IMR-90 (cell line): ENCODE results near the gene ENHO. TPM values are rescaled to one million over a fixed set of nuclear protein-coding genes. Genes with fewer than 3 reads are reported as not detected.

Experiments used
- ATAC-seq: fragments of 200-7000 bp; cut with Tn5 transposase; 2 replicates; pipeline ENCODE4 v1.9.1; 2020; ENCODE audit warnings: low read depth, mild to moderate bottlenecking, moderate library complexity
- BruUV-seq: library from RNA; stranded (reverse); fragments of 400-500 nt; replicated peaks from 2 replicates; lab custom pipeline; 2021; lab: Mats Ljungman, UMichigan
- CTCF ChIA-PET: fragments of 300-600 bp; formaldehyde crosslinking; extraction: SDS; loops from one replicate; lab custom pipeline; 2021; ENCODE audit warnings: antibody characterized with exemption; lab: Yijun Ruan, JAX
- POLR2A ChIA-PET: fragments of 300-600 bp; sonication (Branson Sonifier 250); formaldehyde crosslinking; loops from one replicate; lab custom pipeline; 2022; ENCODE audit warnings: antibody characterized with exemption; ENCODE audit not compliant: unreplicated experiment; lab: Charles Lee
- DNase-seq: peaks from one replicate; pipeline ENCODE4 v3.0.0; 2013
- H2AFZ ChIP-seq: replicated peaks from 2 replicates; pipeline ENCODE3; 2013; ENCODE audit warnings: low read length, mild to moderate bottlenecking; ENCODE audit not compliant: poor library complexity
- H2AK5ac ChIP-seq: 2 replicates; pipeline ENCODE4 v1.6.1; 2013; ENCODE audit warnings: low read depth, low read length, inconsistent platforms
- H2AK9ac ChIP-seq: replicated peaks from 2 replicates; pipeline ENCODE3; 2013; ENCODE audit warnings: mild to moderate bottlenecking, low read depth, low read length, moderate library complexity; ENCODE audit not compliant: poor library complexity
- H2BK120ac ChIP-seq: 2 replicates; pipeline ENCODE4 v1.6.1; 2013; ENCODE audit warnings: low read depth, low read length, inconsistent platforms
- H2BK15ac ChIP-seq: 3 replicates; pipeline ENCODE4 v1.6.1; 2013; ENCODE audit warnings: low read depth, low read length, inconsistent platforms
- H2BK20ac ChIP-seq: 2 replicates; pipeline ENCODE4 v1.6.1; 2013; ENCODE audit warnings: low read depth, mild to moderate bottlenecking, inconsistent platforms, low read length, moderate library complexity
- H2BK5ac ChIP-seq: 2 replicates; pipeline ENCODE4 v1.6.1; 2013; ENCODE audit warnings: mild to moderate bottlenecking, low read depth, low read length, inconsistent platforms; ENCODE audit not compliant: poor library complexity, severe bottlenecking
- H3K14ac ChIP-seq: replicated peaks from 2 replicates; pipeline ENCODE4 v1.6.1; 2013; ENCODE audit warnings: low read depth, low read length, inconsistent platforms
- H3K18ac ChIP-seq: 2 replicates; pipeline ENCODE4 v1.6.1; 2013; ENCODE audit warnings: low read depth, low read length, control low read depth
- H3K23ac ChIP-seq: 2 replicates; pipeline ENCODE4 v1.6.1; 2013; ENCODE audit warnings: low read depth, low read length, inconsistent platforms
- H3K27ac ChIP-seq: 2 replicates; pipeline ENCODE4 v1.5.1; 2013; ENCODE audit warnings: mild to moderate bottlenecking, control low read depth, low read length; ENCODE audit not compliant: insufficient read depth
- H3K27me3 ChIP-seq: 2 replicates; pipeline ENCODE4 v1.6.1; 2013; ENCODE audit warnings: low read length; ENCODE audit not compliant: control insufficient read depth, insufficient read depth
- H3K36me3 ChIP-seq: 2 replicates; pipeline ENCODE4 v1.6.1; 2013; ENCODE audit warnings: low read length, mixed read lengths; ENCODE audit not compliant: control insufficient read depth, insufficient read depth
- H3K4ac ChIP-seq: 2 replicates; pipeline ENCODE4 v1.6.1; 2013; ENCODE audit warnings: low read depth, low read length, inconsistent platforms
- H3K4me1 ChIP-seq: 2 replicates; pipeline ENCODE4 v1.6.1; 2013; ENCODE audit warnings: low read length, mixed read lengths; ENCODE audit not compliant: control insufficient read depth, insufficient read depth
- H3K4me2 ChIP-seq: 2 replicates; pipeline ENCODE4 v1.6.1; 2013; ENCODE audit warnings: low read depth, mild to moderate bottlenecking, control low read depth, low read length, moderate library complexity
- H3K4me3 ChIP-seq: 2 replicates; pipeline ENCODE4 v1.5.1; 2013; ENCODE audit warnings: low read depth, mild to moderate bottlenecking, control low read depth, low read length, moderate library complexity; ENCODE audit not compliant: insufficient read depth
- H3K56ac ChIP-seq: 2 replicates; pipeline ENCODE4 v1.6.1; 2013; ENCODE audit warnings: low read length, inconsistent platforms; ENCODE audit not compliant: insufficient read depth; ENCODE audit errors: extremely low read depth
- H3K79me1 ChIP-seq, 2 experiments: 2 replicates each; pipeline ENCODE4 v1.6.1; 2013; ENCODE audit warnings: low read length in 2 of 2, inconsistent platforms in 1 of 2, low read depth in 1 of 2
- H3K9ac ChIP-seq: 2 replicates; pipeline ENCODE4 v1.6.1; 2013; ENCODE audit warnings: low read depth, low read length, control low read depth
- H3K9me1 ChIP-seq: 2 replicates; pipeline ENCODE4 v1.6.1; 2013; ENCODE audit warnings: low read length, inconsistent platforms; ENCODE audit not compliant: insufficient read depth
- H3K9me3 ChIP-seq: 2 replicates; pipeline ENCODE4 v1.6.1; 2013; ENCODE audit warnings: low read length; ENCODE audit not compliant: control insufficient read depth, insufficient read depth
- H4K20me1 ChIP-seq: 2 replicates; pipeline ENCODE4 v1.6.1; 2013; ENCODE audit warnings: low read length, inconsistent platforms; ENCODE audit not compliant: insufficient read depth
- H4K5ac ChIP-seq: 2 replicates; pipeline ENCODE4 v1.6.1; 2013; ENCODE audit warnings: mild to moderate bottlenecking, low read depth, low read length, control low read depth
- H4K8ac ChIP-seq, 2 experiments: 2 replicates each; pipeline ENCODE4 v1.6.1; 2013; ENCODE audit warnings: low read depth in 2 of 2, low read length in 2 of 2, control low read depth in 1 of 2, inconsistent platforms in 1 of 2
- H4K91ac ChIP-seq: 2 replicates; pipeline ENCODE4 v1.6.1; 2013; ENCODE audit warnings: low read depth, low read length, inconsistent platforms; ENCODE audit not compliant: insufficient read depth
- BHLHE40 ChIP-seq: fragments of 150-350 bp; IDR thresholded peaks from 2 replicates; pipeline ENCODE4 v1.6.1; 2016; ENCODE audit warnings: mild to moderate bottlenecking, low read depth, low read length
- CEBPB ChIP-seq: IDR thresholded peaks from 2 replicates; pipeline ENCODE4 v1.6.1; 2012; ENCODE audit warnings: low read depth, low read length, improper control_type of control experiment
- CHD1 ChIP-seq: IDR thresholded peaks from 2 replicates; pipeline ENCODE4 v1.6.1; 2012; ENCODE audit warnings: low read depth, low read length, improper control_type of control experiment
- CTCF ChIP-seq: conservative IDR thresholded peaks from 2 replicates; pipeline ENCODE4 v1.5.1; 2012; ENCODE audit warnings: mild to moderate bottlenecking, low read depth, low read length, improper control_type of control experiment
- ELK1 ChIP-seq: fragments of 150-350 bp; IDR thresholded peaks from 2 replicates; pipeline ENCODE4 v1.6.1; 2016; ENCODE audit warnings: low read depth, mild to moderate bottlenecking, low read length, moderate library complexity, borderline replicate concordance
- FOS ChIP-seq: fragments of 150-350 bp; IDR thresholded peaks from 2 replicates; pipeline ENCODE4 v1.6.1; 2016; ENCODE audit warnings: low read depth, low read length
- MAFK ChIP-seq: IDR thresholded peaks from 2 replicates; pipeline ENCODE4 v1.6.1; 2012; ENCODE audit warnings: low read depth, low read length, improper control_type of control experiment
- MAZ ChIP-seq: IDR thresholded peaks from 2 replicates; pipeline ENCODE4 v1.6.1; 2012; ENCODE audit warnings: low read depth, mild to moderate bottlenecking, low read length, improper control_type of control experiment, moderate library complexity, borderline replicate concordance
- MXI1 ChIP-seq: IDR thresholded peaks from 2 replicates; pipeline ENCODE4 v1.6.1; 2012; ENCODE audit warnings: low read depth, mild to moderate bottlenecking, low read length, moderate library complexity, borderline replicate concordance
- NFE2L2 ChIP-seq: fragments of 150-350 bp; IDR thresholded peaks from 2 replicates; pipeline ENCODE4 v1.6.1; 2016; ENCODE audit warnings: low read depth, mild to moderate bottlenecking, low read length
- POLR2A ChIP-seq: IDR thresholded peaks from 2 replicates; pipeline ENCODE4 v1.6.1; 2012; ENCODE audit warnings: mild to moderate bottlenecking, low read depth, low read length
- RAD21 ChIP-seq: IDR thresholded peaks from 2 replicates; pipeline ENCODE4 v1.6.1; 2012; ENCODE audit warnings: low read length, improper control_type of control experiment
- RCOR1 ChIP-seq: IDR thresholded peaks from 2 replicates; pipeline ENCODE4 v1.6.1; 2012; ENCODE audit warnings: mild to moderate bottlenecking, low read length, improper control_type of control experiment; ENCODE audit not compliant: insufficient replicate concordance
- RFX5 ChIP-seq: IDR thresholded peaks from 2 replicates; pipeline ENCODE4 v1.8.0; 2012; ENCODE audit warnings: low read depth, mild to moderate bottlenecking, low read length, moderate library complexity
- SMC3 ChIP-seq: fragments of 150-350 bp; IDR thresholded peaks from 2 replicates; pipeline ENCODE4 v1.6.1; 2016; ENCODE audit warnings: low read depth, mild to moderate bottlenecking, antibody characterized with exemption, low read length, moderate library complexity
- USF2 ChIP-seq: fragments of 150-350 bp; IDR thresholded peaks from 2 replicates; pipeline ENCODE4 v1.6.1; 2017; ENCODE audit warnings: mild to moderate bottlenecking, antibody characterized with exemption, low read length, low read depth
- WGBS, 2 experiments: methylation state at CpG; one replicate each; pipeline versions ENCODE4 v1.1.5 to v1.1.7; 2013; ENCODE audit warnings: missing lambda C conversion rate in 2 of 2; ENCODE audit not compliant: insufficient read length in 1 of 2; ENCODE audit errors: extremely low coverage in 2 of 2; 5-methylcytosine and 5-hydroxymethylcytosine counted together
- dilution Hi-C: fragments of 300-500 bp; cut with HindIII; formaldehyde crosslinking; loops from one replicate; pipeline ENCODE4 v1.14.3; 2018; ENCODE audit warnings: low sequenced_read_pairs; ENCODE audit not compliant: unreplicated experiment
- in situ Hi-C: fragments of 300-500 bp; cut with MboI; formaldehyde crosslinking; loops from 3 replicates; pipeline ENCODE4 v1.14.3; 2019; ENCODE audit warnings: low sequenced_read_pairs, inconsistent platforms, mixed read lengths
- intact Hi-C: fragments of 100-400 bp; cut with micrococcal nuclease; formaldehyde crosslinking; loops from 2 replicates; pipeline ENCODE4 v1.10.0; 2022
- polyA plus RNA-seq, 3 experiments: library from polyadenylated mRNA; depleted of rRNA; stranded (reverse); fragments of >200 nt; gene quantifications; 2 replicates each; pipeline ENCODE4 v1.2.3, GENCODE V29; 2012; ENCODE audit warnings: low replicate concordance in 1 of 3
- total RNA-seq: library from RNA; depleted of rRNA; stranded (reverse); fragments of >200 nt; gene quantifications from 2 replicates; pipeline ENCODE4 v1.2.3, GENCODE V29; 2012

ENHO gene
- total and polyA plus RNA-seq, 2 of the 4 experiments (the other 2 are of a cell fraction) = not detected

- CTCF ChIA-PET = interaction anchor here (1.6 kb wide), 1 partner anchor 82 kb away, joined by 4 read pairs; no protein-coding TSS in a partner anchor
- no peak overlapping the region for H3K14ac ChIP-seq
- H3K79me1 ChIP-seq = no peaks in the 10 kb centered on the region
- no peak overlapping the region for H3K18ac ChIP-seq
- no peak overlapping the region for H2AFZ ChIP-seq
- no peaks in the 10 kb centered on the region for H3K4me1 ChIP-seq
- no peak overlapping the region for H3K56ac ChIP-seq
- H2BK5ac ChIP-seq = no peak overlapping the region
- no peak overlapping the region for H3K27ac ChIP-seq
- no peak overlapping the region for H4K5ac ChIP-seq
- POLR2A ChIA-PET = no interaction called here
- no peaks in the 10 kb centered on the region for H3K9me1 ChIP-seq
- H3K4ac ChIP-seq = no peak overlapping the region
- H4K8ac ChIP-seq = no peak overlapping the region
- BruUV-seq = no TSS peak
- H2BK20ac ChIP-seq = no peak overlapping the region
- H3K9ac ChIP-seq = no peak overlapping the region
- dilution Hi-C loops (no loop called here), intact Hi-C loops (no loop called here), in situ Hi-C loops (no loop called here)
- DNase-seq (no peak), ATAC-seq (no peak)
- H3K27me3 ChIP-seq = peaks cover 29% of the 10 kb centered on the region
- TF ChIP-seq USF2 = no peak
- no peak for TF ChIP-seq RAD21
- TF ChIP-seq SMC3 = no peak
- no peak for TF ChIP-seq ELK1
- TF ChIP-seq NFE2L2 = no peak
- TF ChIP-seq MAZ = no peak
- TF ChIP-seq MAFK = no peak
- no peak for TF ChIP-seq CTCF
- no peak for TF ChIP-seq CHD1
- TF ChIP-seq FOS = no peak
- TF ChIP-seq MXI1 = no peak
- TF ChIP-seq CEBPB = no peak
- no peak for TF ChIP-seq POLR2A
- no peak for TF ChIP-seq RFX5
- TF ChIP-seq RCOR1 = no peak
- TF ChIP-seq BHLHE40 = no peak
- no peaks in the 10 kb centered on the region for H3K36me3 ChIP-seq
- no peak overlapping the region for H3K4me3 ChIP-seq
- no CpG with 5 or more reads among the region's 6 CpGs for WGBS, 2 experiments
- H4K91ac ChIP-seq = no peak overlapping the region
- no peaks in the 10 kb centered on the region; the same call in 1 of the 2 replicates for H4K20me1 ChIP-seq
- no peaks in the 10 kb centered on the region for H3K9me3 ChIP-seq
- no peak overlapping the region for H2AK9ac ChIP-seq
- no peak overlapping the region for H3K23ac ChIP-seq
- H2BK15ac ChIP-seq = no peak overlapping the region
- H2AK5ac ChIP-seq = no peak overlapping the region
- H2BK120ac ChIP-seq = no peak overlapping the region
- H3K4me2 ChIP-seq = no peak overlapping the region
These were observed 37.0 kb downstream of the ENHO start for GRCh38 chr9:34485822-34486221.
